CMK (cell line): ENCODE data around the gene KCNA3.

Experiments used
- DNase-seq: peaks from one replicate; pipeline ENCODE4 v3.0.0-alpha.2; 2010; ENCODE audit warnings: low read depth

Gene KCNA3

GRCh38 chr1:110674337-110675059 lies at the start of gene KCNA3:
Gene KCNA3, minus strand, starts transcription at chr1:110674940. Its CDS starts 131 bp downstream, at chr1:110674809.
- no peak for DNase-seq

GRCh38 chr1:110722807-110723206 lies 48.1 kb upstream of the KCNA3 start:
- no peak for DNase-seq

DNA sequence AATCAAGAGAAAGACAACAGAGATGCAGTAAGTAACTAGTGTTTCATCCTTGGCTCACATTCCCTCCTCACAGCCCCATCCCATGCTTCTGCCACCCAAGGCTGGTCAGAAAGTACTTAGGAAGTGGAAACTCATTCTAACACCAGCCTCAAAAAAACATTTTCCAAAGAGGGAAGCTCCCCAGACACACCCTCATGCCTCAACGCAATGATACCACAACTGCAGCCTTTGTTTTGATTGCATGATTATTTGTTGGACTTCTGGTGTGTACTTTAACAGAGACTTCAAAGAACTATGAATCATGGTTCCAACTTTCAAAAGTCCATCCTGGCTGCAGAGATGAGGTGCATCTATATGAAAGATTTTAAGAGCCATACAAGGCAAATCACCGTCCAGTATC lies 45.2 kb upstream of the KCNA3 start:
- no peak for DNase-seq

GRCh38 chr1:110718452-110718851 lies 43.7 kb upstream of the KCNA3 start:
- DNase-seq: no peak

DNA sequence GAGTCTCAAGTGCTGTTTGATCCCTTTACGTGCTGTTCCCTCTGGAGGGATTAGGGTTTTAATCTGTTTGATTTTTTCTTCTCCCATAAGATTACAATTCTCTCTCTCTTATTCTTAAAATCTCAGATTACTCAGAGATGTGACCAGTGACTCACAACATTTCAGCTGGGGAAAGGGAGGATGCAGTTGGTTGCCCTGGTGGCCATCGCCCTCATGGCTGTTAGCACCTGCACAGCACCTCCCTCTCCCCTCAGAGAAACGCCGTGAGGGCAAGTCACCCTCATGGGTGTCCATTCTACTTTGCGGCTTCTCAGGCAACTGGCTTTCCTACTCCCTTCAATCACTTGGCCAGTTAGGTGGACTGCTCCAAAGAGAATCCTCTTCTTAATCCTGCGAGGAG lies 42.4 kb upstream of the KCNA3 start:
- no peak for DNase-seq

DNA sequence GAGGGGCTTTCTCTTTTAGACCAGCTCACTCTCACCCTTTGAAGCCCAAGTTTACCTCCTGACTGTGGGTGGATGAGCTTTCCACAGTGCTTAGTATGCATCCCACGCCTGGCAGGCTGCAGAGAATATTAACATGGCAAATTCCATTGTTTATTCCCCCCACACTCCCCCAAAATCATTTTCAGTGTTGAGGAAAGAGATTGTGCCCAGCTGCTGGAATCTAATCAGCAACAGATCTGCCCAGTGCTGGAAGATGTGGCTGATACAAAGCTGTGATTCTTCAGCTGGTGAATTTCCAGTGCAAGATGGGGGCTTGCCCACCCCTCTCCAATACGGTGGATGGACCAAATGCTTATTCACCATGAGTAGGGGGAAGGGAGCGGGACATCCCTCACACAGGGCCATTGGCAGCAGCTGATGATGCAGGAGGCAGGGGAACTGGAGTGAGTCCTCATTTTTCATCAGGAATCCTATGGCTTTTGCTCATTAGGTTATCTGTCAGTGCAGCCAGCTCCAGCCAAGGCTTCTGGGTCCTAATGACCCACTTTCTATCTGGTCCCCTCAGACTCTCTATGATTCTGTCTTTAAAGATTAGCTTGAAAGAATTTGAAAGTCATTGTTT lies 39.7 kb upstream of the KCNA3 start:
- no peak for DNase-seq

DNA sequence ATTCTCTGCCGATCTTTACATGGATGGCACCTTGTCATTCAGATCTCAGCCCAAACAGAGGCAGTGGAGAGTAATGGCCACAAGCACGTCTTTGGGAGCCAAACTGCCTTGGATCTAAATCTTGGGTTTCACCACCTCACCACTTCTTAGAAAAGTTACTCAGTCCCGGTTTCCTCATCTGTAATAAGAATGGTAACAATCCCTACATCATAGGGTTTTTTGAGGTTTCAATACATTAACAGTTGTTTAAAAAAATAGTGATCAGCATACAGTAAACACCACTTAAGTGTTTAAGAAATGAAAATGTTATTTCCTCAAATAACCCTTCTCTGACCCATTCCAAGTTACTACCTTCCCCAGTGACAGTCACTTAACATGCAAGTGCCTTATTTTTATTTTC lies 38.5 kb upstream of the KCNA3 start:
- DNase-seq: no peak

DNA sequence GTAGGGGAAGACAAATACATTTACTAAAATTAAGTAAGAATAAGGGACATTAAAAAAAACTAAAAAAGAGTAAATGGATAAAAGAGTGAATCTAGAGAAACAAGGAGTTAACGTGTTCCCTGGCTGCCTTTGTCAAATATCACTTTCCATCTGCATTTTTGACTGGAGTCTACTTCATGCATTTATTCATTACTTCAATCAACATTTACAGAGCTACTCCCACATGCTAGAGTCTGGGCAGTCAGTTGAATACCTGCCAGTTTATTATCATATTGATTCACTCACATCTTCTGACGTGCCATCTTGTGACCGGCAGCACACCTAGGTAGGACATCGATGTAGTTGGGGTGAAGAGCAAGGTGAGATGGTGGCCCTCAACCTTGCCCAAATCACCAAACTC lies 35.6 kb upstream of the KCNA3 start:
- DNase-seq: no peak

- no peak for DNase-seq
Measured at GRCh38 chr1:110708974-110709440, 34.3 kb upstream of the KCNA3 start.

DNA sequence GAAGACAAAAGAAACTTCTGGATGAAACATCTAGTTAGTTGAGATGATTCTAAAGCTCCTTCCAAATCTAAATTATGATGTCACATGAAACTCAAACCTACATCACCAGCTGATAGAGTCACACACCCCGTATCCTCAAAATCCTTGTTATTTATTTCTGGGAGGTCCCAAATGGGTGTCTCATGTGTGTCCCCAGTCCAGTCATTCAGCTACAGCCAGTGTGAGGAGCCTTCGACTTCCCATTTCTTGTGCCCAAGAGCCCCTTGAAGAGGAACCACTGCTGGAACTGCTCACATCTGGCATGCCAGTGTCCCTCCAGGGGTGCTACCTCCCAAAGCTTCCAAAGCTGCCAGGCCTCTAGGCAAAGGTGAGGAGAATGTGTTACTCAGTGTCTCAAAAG lies 32.5 kb upstream of the KCNA3 start:
- no peak for DNase-seq

- no peak for DNase-seq
Measured at GRCh38 chr1:110706621-110707020, 31.9 kb upstream of the KCNA3 start.

- no peak for DNase-seq
Measured at GRCh38 chr1:110702260-110702659, 27.5 kb upstream of the KCNA3 start.

DNA sequence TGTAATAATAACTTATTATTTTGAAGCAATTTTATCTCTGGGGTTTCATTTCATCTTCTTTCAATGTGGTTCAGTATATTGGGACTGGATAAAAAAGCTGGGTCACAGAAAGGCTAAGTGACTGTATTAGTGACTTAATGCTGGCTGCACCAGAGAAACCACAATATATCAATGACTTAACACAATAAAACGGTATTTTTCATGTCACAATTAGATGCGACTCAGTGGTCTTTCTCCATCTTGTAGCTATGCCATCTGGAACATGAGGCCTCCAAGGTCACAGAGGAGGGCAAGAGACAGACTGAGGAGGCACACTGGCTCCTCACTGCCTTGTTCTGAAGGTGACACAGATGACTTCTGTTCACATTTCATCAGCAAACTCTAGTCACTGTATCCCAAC lies 26.0 kb upstream of the KCNA3 start:
- DNase-seq: no peak

- no peak for DNase-seq
Measured at GRCh38 chr1:110697606-110698005, 22.9 kb upstream of the KCNA3 start.

DNA sequence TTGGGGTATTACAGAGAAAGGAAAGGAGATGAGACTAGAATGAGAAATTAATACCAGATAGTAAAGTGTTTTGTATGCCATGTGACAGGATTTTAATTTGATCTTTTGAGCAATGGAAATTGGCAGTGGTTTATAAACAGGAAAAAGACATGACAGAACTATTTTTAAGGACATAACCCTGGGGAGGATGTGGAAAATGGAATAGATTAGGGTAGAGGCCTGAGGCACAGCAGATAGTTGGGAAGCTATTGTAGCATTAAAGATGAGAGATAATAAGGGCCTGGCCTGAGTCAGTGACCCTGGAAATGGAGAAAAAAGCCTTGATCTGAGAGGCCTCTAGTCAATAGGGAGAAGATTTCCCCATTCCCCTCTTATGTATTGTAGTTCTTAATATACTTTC lies 22.1 kb upstream of the KCNA3 start:
- no peak for DNase-seq

GRCh38 chr1:110690709-110691365 lies 16.1 kb upstream of the KCNA3 start:
- no peak for DNase-seq

- no peak for DNase-seq
Measured at GRCh38 chr1:110689868-110690267, 15.1 kb upstream of the KCNA3 start.

DNA sequence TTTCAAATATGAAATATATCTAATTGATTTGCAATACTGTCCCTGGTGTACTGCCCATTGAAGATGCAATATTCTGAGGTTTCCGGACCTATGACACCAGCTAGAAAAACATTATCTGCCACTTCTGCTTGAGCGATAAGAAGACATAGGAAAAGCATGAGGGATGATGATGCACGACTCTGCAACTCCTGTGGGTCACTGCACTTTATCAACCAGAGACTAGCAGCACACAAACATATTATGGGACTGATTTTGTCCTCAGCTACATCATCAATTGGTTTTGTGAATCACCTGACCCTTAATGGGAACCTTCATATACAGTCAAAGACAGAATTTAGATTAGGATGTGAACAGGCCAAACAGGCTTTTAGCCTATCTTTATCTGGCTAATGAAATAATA lies 13.8 kb upstream of the KCNA3 start:
- DNase-seq: no peak

DNA sequence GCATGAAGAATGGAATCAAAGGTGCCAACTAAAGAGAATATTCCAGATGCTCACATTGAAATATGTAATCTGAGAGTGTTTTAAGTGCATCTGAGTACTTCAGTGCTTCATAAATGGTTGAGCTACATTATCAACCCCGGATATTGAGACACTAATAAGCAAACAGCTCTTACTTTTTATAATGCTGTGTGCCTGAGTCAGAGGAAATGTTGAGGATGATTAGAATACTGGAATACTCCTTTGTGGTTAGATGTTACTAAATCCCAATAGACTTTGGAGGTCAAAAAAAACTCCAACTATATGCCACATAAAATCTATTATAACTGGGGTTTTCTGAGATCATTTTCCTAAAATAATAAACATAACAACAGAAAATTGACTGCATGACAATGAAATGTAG lies 12.5 kb upstream of the KCNA3 start:
- DNase-seq: no peak

GRCh38 chr1:110686188-110686587 lies 11.4 kb upstream of the KCNA3 start:
- no peak for DNase-seq

GRCh38 chr1:110684491-110684890 lies 9.8 kb upstream of the KCNA3 start:
- DNase-seq: no peak

DNA sequence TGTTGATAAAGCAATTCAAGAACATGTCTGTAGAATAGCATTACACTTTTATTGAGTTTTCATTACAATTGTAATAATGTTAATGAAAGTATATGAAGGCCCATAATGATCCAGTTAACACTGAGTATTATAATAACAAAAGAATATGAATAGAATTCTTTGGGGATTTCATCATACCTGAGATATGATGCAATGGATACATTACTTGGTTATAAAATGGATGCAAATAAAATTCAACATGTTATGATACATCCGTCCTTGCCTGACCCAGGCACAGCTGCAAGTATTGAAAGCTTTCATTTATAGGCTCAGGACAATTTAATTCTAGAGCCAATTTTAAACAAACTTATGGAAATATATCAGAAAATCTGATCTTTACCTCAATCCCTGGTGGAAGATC lies 8.2 kb upstream of the KCNA3 start:
- DNase-seq: no peak

DNA sequence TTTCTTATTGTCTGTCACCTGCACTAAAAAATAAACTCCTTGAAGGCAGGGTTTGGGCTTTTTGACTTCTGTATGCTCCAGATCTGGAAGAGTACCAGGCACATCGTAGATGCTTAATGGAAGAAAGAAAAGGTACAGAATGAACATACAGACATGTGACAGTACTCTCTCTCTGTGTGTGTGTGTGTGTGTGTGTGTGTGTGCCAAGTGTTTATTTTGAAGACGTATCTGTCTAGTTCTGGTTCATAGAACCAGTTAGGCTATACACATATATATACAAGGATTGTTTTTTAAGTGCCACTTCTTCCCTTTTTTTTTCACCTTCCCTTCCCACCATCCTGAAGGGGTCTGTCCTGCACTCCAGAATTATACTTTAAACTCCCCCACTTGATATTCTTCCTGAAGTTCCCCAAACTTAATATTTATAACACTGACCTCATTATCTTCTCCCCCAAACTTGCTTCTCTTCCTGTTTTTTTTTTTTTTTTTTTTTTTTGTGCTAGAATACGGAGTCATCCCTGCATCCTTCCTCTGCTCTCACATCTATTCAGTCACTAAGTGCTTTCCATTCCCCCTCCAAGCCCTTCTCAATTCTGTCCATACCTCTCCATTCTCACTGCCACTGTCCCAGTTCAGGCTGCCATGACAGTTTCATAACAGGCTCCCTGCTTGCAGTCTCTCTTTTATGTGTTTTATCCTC lies 5.4 kb upstream of the KCNA3 start:
- DNase-seq: no peak
